Esophagus squamous epithelium (tissue), 5 donors: ENCODE results near the gene TRIM42. TPM values are rescaled to one million over a fixed set of nuclear protein-coding genes. Genes with fewer than 3 reads are reported as not detected.

ENCODE experiments used
- DNase-seq: peaks from one replicate; lab custom pipeline; 2025; lab: John Stamatoyannopoulos, UW
- H3K27ac ChIP-seq, 4 donors: fragments of 200-600 bp; sonication (generic); one replicate each; pipeline ENCODE4 v1.5.1; 2016 to 2019; ENCODE audit warnings: mild to moderate bottlenecking in 1 of 4
- H3K27me3 ChIP-seq, 4 donors: fragments of 200-600 bp; sonication (generic); 1 replicate in 3 of 4; 2 replicates in 1 of 4; pipeline versions ENCODE4 v1.5.1 to v1.6.0; 2017 to 2021; ENCODE audit warnings: antibody characterized with exemption in 1 of 4
- H3K36me3 ChIP-seq, 3 donors: fragments of 200-600 bp; sonication (generic); one replicate each; pipeline ENCODE4 v1.5.1; 2016 to 2019
- H3K4me1 ChIP-seq, 3 donors: fragments of 200-600 bp; sonication (generic); one replicate each; pipeline ENCODE4 v1.5.1; 2017 to 2019
- H3K4me3 ChIP-seq, 4 donors: fragments of 200-600 bp; sonication (generic); 1 replicate in 3 of 4; 2 replicates in 1 of 4; pipeline ENCODE4 v1.5.1; 2016 to 2019; ENCODE audit warnings: mild to moderate bottlenecking in 2 of 4, moderate library complexity in 1 of 4
- H3K9me3 ChIP-seq, 3 donors: fragments of 200-600 bp; sonication (generic); one replicate each; pipeline ENCODE4 v1.5.1; 2016 to 2019
- CTCF ChIP-seq, 6 experiments: fragments of 450-650 bp in 4 of 6; fragments of 200-600 bp in 2 of 6; sonication (generic) in 2 of 6; IDR thresholded peaks; one replicate each; pipeline ENCODE4 v1.5.1; 2016 to 2019; ENCODE audit warnings: antibody characterized with exemption in 6 of 6, mild to moderate bottlenecking in 4 of 6, moderate library complexity in 4 of 6
- POLR2A ChIP-seq, 4 donors: fragments of 450-650 bp; IDR thresholded peaks; one replicate each; pipeline ENCODE4 v1.6.1; 2017; ENCODE audit warnings: antibody characterized with exemption in 4 of 4, mild to moderate bottlenecking in 4 of 4, moderate library complexity in 3 of 4
- WGBS, 2 donors: methylation state at CpG; one replicate each; pipeline ENCODE4 v1.1.5; 2018; 5-methylcytosine and 5-hydroxymethylcytosine counted together
- intact Hi-C: fragments of 100-400 bp; cut with DNase I; formaldehyde crosslinking; loops from one replicate; pipeline ENCODE4 v1.15.0; 2022
- total RNA-seq, 4 donors: library from RNA; depleted of rRNA; stranded (reverse); fragments of >200 nt; gene quantifications; one replicate each; pipeline ENCODE4 v1.1.0, GENCODE V29; 2016
- donor health status: DM: yes; HTN: yes; CAD: no.

Gene TRIM42
- total RNA-seq, 4 donors from 2014 or later: not detected

DNA sequence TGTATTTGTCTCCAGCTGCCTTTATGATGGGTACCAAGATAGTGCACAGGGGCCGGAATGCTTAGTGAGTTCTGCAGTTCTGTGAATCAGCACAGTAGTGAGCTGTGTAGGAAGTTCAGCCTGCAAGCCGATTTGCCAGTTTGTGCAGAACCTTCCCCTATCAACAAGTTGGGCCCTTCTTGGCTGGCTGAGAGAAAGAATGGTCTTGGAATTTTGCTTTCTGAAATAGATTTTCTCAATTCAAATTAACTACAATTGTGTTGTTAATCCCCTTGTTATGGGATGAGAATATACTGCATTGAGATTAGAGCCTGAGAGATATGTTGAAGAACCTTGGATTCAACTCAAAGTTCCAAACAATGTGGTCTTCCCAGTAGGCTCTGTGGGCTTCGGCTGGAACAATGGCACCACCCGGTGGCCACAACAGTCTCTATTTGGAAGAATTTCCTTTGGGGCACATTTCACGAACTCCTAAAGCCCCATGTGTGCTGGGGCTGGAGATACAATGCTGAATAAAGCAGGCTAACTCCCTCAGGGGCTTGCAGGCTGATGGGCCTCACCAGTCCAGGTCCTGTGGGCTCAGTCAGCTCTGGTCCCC is 59.1 kb downstream of the TRIM42 start:
- no peak for DNase-seq
- H3K4me1 ChIP-seq: no peaks in the 10 kb centered on the region
- 40 to 41% methylated on average over 5 of the region's 5 CpGs for WGBS, 2 donors
- intact Hi-C loops: no loop called here
- H3K4me3 ChIP-seq: no peak overlapping the region
- no peak overlapping the region for H3K27ac ChIP-seq
- H3K27me3 ChIP-seq: peaks cover 0 to 21% (median 0%) of the 10 kb centered on the region in 4 donors
- H3K36me3 ChIP-seq: no peaks in the 10 kb centered on the region
- no peaks in the 10 kb centered on the region for H3K9me3 ChIP-seq
- no peak for TF ChIP-seq POLR2A (IDR thresholded peaks at IDR 0.05)
- TF ChIP-seq CTCF (IDR thresholded peaks at IDR 0.05): peak in 5 of 6 experiments; percentile 28 to 57 (median 37)

GRCh38 chr3:140742116-140742515 is 64.3 kb downstream of the TRIM42 start:
- intact Hi-C loops: no loop called here
- DNase-seq: no peak
- Histone ChIP-seq H3K4me3 (no peak overlapping the region), H3K36me3 (no peaks in the 10 kb centered on the region), H3K27me3 (peaks cover 0 to 14% (median 0%) of the 10 kb centered on the region in 4 donors), H3K4me1 (no peaks in the 10 kb centered on the region), H3K9me3 (no peaks in the 10 kb centered on the region), H3K27ac (no peak overlapping the region)
- WGBS, 2 donors: 90 to 93% methylated on average over 2 of the region's 2 CpGs
- TF ChIP-seq POLR2A (IDR thresholded peaks at IDR 0.05) (no peak), CTCF (IDR thresholded peaks at IDR 0.05) (no peak)

GRCh38 chr3:140748171-140748570 is 70.3 kb downstream of the TRIM42 start:
- Histone ChIP-seq H3K27me3 (peaks cover 0 to 21% (median 0%) of the 10 kb centered on the region in 4 donors), H3K4me1 (no peaks in the 10 kb centered on the region), H3K9me3 (no peaks in the 10 kb centered on the region), H3K4me3 (no peak overlapping the region), H3K36me3 (no peaks in the 10 kb centered on the region), H3K27ac (no peak overlapping the region)
- no peak for DNase-seq
- intact Hi-C loops: no loop called here
- TF ChIP-seq CTCF (IDR thresholded peaks at IDR 0.05) (no peak), POLR2A (IDR thresholded peaks at IDR 0.05) (no peak)
- 53 to 59% methylated on average over 2 of the region's 3 CpGs for WGBS, 2 donors

DNA sequence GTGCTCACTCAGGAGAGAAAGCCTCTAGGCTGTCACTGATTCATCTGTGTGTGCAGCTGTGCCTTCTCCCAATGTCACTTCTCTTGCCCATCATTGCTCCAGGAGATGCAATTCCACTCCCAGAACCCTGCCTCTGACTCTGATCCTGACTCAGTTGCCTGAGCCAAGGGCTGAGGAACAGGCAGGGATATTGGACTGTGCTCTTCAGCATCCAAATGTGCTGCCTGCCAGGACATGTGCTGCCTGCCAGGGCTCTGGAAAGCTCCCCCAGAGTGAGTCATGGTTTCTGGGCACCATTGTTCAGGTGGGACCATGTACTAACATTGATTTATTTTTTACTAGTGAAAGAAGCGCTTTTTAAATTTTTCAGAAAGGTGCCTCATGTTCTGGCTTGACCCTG is 71.0 kb downstream of the TRIM42 start:
- 28 to 55% methylated on average over 1 of the region's 1 CpG for WGBS, 2 donors
- no peaks in the 10 kb centered on the region for H3K9me3 ChIP-seq
- no peak for TF ChIP-seq CTCF (IDR thresholded peaks at IDR 0.05)
- no peak for TF ChIP-seq POLR2A (IDR thresholded peaks at IDR 0.05)
- DNase-seq: no peak
- intact Hi-C loops: no loop called here
- H3K27ac ChIP-seq: no peak overlapping the region
- H3K36me3 ChIP-seq: no peaks in the 10 kb centered on the region
- no peak overlapping the region for H3K4me3 ChIP-seq
- no peaks in the 10 kb centered on the region for H3K4me1 ChIP-seq
- peaks cover 0 to 21% (median 0%) of the 10 kb centered on the region in 4 donors for H3K27me3 ChIP-seq
